ENCODE measurements around the gene HSH2D.

The HSH2D gene

DNA sequence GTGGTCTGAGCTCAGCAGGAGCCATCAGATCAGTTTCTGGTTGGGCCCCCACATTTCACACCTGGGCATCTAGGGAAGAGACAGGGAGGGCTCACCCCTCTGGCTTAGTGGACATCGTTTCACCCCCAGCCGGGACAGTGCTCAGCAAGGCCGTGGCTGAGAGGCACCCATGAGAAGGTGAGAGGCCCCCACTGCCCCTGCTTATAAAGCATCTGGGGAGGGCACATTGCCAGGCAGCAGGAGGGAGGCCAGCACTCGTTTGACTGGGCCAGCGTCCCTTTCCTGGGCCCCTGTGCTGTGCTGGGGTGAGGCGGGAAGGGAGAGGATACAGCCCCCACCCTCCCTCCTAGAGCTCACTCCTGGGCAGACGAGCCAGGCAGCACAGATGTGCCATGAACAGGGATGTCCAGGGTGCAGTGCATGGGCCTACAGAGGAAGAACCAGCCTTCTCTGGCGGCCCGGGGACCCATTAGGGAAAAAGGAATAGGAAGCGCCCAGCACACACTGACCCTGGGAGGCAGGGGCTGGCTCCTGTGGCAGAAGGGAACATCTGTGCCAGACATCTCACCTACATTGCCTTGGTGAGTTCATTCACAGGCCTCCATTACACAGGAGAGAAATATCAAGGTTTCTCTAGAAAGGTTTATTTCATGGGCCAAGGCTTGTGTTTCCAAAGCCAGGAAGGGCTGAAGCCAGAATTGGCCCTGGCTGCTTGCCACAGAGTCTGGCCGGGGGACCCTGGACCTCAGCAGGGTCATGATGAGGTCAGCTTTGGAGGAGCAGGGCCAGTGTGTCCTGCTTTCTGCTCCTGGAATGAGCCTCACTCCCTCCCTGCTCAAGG lies 61.9 kb downstream of the HSH2D start:
- Histone ChIP-seq H3K4me1 (ENCODE audit: insufficient read depth, poor library complexity, severe bottlenecking) (no peaks in the 10 kb centered on the region), H3K36me3 (ENCODE audit: low read depth) (peaks cover 48% of the 10 kb centered on the region), H3K27ac (ENCODE audit: poor library complexity, severe bottlenecking) (no peak overlapping the region), H3K4me3 (ENCODE audit: severe bottlenecking) (no peak overlapping the region), H3K27me3 (ENCODE audit: insufficient read depth, poor library complexity, severe bottlenecking) (no peaks in the 10 kb centered on the region), H3K9me3 (ENCODE audit: severe bottlenecking) (no peaks in the 10 kb centered on the region)
- DNase-seq (ENCODE audit: low spot score) (no peak), ATAC-seq (ENCODE audit: low read depth) (no peak)
- TF ChIP-seq, protein P1, sequence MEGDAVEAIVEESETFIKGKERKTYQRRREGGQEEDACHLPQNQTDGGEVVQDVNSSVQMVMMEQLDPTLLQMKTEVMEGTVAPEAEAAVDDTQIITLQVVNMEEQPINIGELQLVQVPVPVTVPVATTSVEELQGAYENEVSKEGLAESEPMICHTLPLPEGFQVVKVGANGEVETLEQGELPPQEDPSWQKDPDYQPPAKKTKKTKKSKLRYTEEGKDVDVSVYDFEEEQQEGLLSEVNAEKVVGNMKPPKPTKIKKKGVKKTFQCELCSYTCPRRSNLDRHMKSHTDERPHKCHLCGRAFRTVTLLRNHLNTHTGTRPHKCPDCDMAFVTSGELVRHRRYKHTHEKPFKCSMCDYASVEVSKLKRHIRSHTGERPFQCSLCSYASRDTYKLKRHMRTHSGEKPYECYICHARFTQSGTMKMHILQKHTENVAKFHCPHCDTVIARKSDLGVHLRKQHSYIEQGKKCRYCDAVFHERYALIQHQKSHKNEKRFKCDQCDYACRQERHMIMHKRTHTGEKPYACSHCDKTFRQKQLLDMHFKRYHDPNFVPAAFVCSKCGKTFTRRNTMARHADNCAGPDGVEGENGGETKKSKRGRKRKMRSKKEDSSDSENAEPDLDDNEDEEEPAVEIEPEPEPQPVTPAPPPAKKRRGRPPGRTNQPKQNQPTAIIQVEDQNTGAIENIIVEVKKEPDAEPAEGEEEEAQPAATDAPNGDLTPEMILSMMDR (IDR thresholded peaks at IDR 0.05; ENCODE audit: poor library complexity, severe bottlenecking): no peak

DNA sequence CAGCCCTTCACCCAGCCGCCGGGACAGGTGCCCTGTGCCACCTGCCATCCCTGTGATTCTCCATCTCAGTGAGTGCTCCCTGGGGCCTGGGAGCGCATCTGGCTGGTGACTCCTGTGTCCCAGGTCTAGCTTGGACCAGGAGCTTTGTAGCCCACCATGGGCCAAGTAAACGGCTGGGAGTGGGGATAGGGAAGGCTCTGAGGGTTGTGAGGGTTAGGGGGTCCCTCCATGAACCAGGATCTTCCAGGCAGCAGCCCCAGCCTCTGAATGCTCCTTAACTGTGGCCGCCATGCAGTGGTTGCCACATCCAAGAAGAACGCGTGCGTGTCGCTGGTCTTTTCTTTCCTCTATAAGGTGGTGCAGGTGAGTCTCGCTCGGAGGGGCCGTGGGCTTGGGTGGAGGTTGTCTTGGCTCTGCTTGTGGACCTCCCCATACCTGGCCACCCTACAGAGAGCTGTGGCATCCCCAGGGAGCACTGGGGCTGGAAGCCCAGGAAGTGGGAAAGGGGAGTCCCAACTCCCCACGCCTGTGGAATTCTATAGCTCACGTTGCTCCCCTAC lies 62.6 kb downstream of the HSH2D start:
- Histone ChIP-seq H3K36me3 (ENCODE audit: low read depth) (peaks cover 51% of the 10 kb centered on the region), H3K9me3 (ENCODE audit: severe bottlenecking) (no peaks in the 10 kb centered on the region), H3K4me3 (ENCODE audit: severe bottlenecking) (no peak overlapping the region), H3K4me1 (ENCODE audit: insufficient read depth, poor library complexity, severe bottlenecking) (no peaks in the 10 kb centered on the region), H3K27ac (ENCODE audit: poor library complexity, severe bottlenecking) (no peak overlapping the region), H3K27me3 (ENCODE audit: insufficient read depth, poor library complexity, severe bottlenecking) (no peaks in the 10 kb centered on the region)
- no peak for ATAC-seq (ENCODE audit: low read depth)
- no peak for DNase-seq (ENCODE audit: low spot score)
- TF ChIP-seq, protein P1 (IDR thresholded peaks at IDR 0.05; ENCODE audit: poor library complexity, severe bottlenecking): no peak

DNA sequence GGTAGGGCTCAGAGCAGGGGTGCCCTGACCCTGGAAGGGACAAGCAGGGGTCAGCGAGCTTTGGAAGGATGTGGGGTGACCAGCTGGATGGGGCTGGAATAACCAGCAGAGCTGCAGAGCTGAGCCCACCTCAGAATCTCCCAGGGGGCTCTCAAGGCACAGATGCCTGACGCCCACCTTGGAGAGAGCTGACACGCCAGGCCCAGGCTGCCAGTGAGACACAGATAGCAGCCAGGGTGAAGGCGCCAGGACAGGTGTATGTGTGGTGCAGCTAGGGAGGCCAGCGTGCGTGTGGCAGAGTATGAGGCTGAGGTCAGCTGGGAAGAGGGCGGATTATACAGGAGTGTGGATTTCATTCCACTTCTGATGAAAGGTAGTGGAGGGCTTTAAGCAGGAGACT lies 63.2 kb downstream of the HSH2D start:
- H3K27ac ChIP-seq (ENCODE audit: poor library complexity, severe bottlenecking): no peak overlapping the region
- ATAC-seq (ENCODE audit: low read depth): no peak; the same call in 2 of the 3 replicates
- no peak overlapping the region for H3K4me3 ChIP-seq (ENCODE audit: severe bottlenecking)
- no peaks in the 10 kb centered on the region for H3K4me1 ChIP-seq (ENCODE audit: insufficient read depth, poor library complexity, severe bottlenecking)
- DNase-seq (ENCODE audit: low spot score): no peak
- TF ChIP-seq, protein P1 (IDR thresholded peaks at IDR 0.05; ENCODE audit: poor library complexity, severe bottlenecking): no peak
- H3K36me3 ChIP-seq (ENCODE audit: low read depth): peaks cover 54% of the 10 kb centered on the region
- H3K27me3 ChIP-seq (ENCODE audit: insufficient read depth, poor library complexity, severe bottlenecking): no peaks in the 10 kb centered on the region
- H3K9me3 ChIP-seq (ENCODE audit: severe bottlenecking): no peaks in the 10 kb centered on the region

DNA sequence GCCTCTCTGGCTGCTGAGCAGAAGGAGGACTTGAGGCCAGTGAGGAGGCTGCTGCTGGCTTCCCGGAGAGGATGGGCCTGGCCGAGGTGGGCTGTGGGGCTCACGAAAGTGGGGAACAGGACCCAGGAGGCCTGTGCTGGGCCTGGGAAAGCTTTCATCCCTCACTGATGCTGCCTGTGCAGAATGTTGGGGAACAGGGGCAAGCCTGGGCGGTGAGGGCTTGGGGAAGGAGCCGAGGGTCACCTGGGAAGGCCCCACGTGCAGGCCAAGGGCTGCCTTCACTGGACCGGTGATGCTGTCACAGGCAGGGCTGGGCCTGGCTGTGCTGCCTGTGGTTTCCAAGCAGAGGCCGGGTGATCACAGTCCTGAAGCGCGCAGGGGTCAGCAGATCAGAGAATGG lies 63.6 kb downstream of the HSH2D start:
- ATAC-seq (ENCODE audit: low read depth) (no peak), DNase-seq (ENCODE audit: low spot score) (no peak)
- Histone ChIP-seq H3K27me3 (ENCODE audit: insufficient read depth, poor library complexity, severe bottlenecking) (no peaks in the 10 kb centered on the region), H3K36me3 (ENCODE audit: low read depth) (peaks cover 57% of the 10 kb centered on the region), H3K27ac (ENCODE audit: poor library complexity, severe bottlenecking) (no peak overlapping the region), H3K9me3 (ENCODE audit: severe bottlenecking) (no peaks in the 10 kb centered on the region), H3K4me3 (ENCODE audit: severe bottlenecking) (no peak overlapping the region), H3K4me1 (ENCODE audit: insufficient read depth, poor library complexity, severe bottlenecking) (no peaks in the 10 kb centered on the region)
- TF ChIP-seq, protein P1 (IDR thresholded peaks at IDR 0.05; ENCODE audit: poor library complexity, severe bottlenecking): no peak
